Osteoblast (primary cell): ENCODE data around the gene YPEL4. TPM values are rescaled to one million over a fixed set of nuclear protein-coding genes. Genes with fewer than 3 reads are reported as not detected.

Experiments
- DNase-seq: peaks from one replicate; pipeline ENCODE4 v3.0.0; 2011; ENCODE audit warnings: low spot score, mixed read lengths; ENCODE audit not compliant: insufficient read length; ENCODE audit errors: missing footprints
- H2AFZ ChIP-seq: 2 replicates; pipeline ENCODE4 v1.6.0; 2011; ENCODE audit warnings: mild to moderate bottlenecking, low read length
- H3K27ac ChIP-seq: 2 replicates; pipeline ENCODE4 v1.5.1; 2011; ENCODE audit warnings: mild to moderate bottlenecking, low read depth, low read length, moderate library complexity
- H3K27me3 ChIP-seq: 2 replicates; pipeline ENCODE4 v1.6.0; 2012; ENCODE audit warnings: mild to moderate bottlenecking, control low read depth, inconsistent platforms, low read length, moderate library complexity; ENCODE audit not compliant: insufficient read depth
- H3K36me3 ChIP-seq: 2 replicates; pipeline ENCODE4 v1.5.1; 2011; ENCODE audit warnings: mild to moderate bottlenecking, low read length, control low read depth, moderate library complexity; ENCODE audit not compliant: insufficient read depth
- H3K4me1 ChIP-seq: 2 replicates; pipeline ENCODE4 v1.5.1; 2011; ENCODE audit warnings: mild to moderate bottlenecking, low read length, control low read depth, moderate library complexity; ENCODE audit not compliant: insufficient read depth
- H3K4me2 ChIP-seq: 2 replicates; pipeline ENCODE4 v1.6.0; 2011; ENCODE audit warnings: mild to moderate bottlenecking, low read length; ENCODE audit not compliant: insufficient read depth
- H3K4me3 ChIP-seq: fragments of 200-600 bp; sonication (generic); 3 replicates; pipeline ENCODE4 v1.5.1; 2012; ENCODE audit warnings: mild to moderate bottlenecking, low read length, inconsistent platforms; ENCODE audit not compliant: insufficient read depth
- H3K79me2 ChIP-seq: 2 replicates; pipeline ENCODE4 v1.6.0; 2012; ENCODE audit warnings: mild to moderate bottlenecking, low read length, control low read depth, inconsistent platforms; ENCODE audit not compliant: insufficient read depth
- H3K9me3 ChIP-seq: 2 replicates; pipeline ENCODE4 v1.5.1; 2011; ENCODE audit warnings: low read depth, low read length, control low read depth
- H4K20me1 ChIP-seq: 2 replicates; pipeline ENCODE4 v1.6.0; 2012; ENCODE audit warnings: mild to moderate bottlenecking, low read length, control low read depth; ENCODE audit not compliant: insufficient read depth
- total RNA-seq: library from RNA; depleted of rRNA; stranded (reverse); fragments of >200 nt; gene quantifications from 2 replicates; pipeline ENCODE4 v1.2.3, GENCODE V29; 2012
- TF ChIP-seq, protein P1 (sequence below): IDR thresholded peaks from 2 replicates; pipeline ENCODE4 v1.5.1; 2011; ENCODE audit warnings: mild to moderate bottlenecking, low read depth, low read length, moderate library complexity; ENCODE audit errors: extremely low read depth

YPEL4 gene
- total RNA-seq, 1 donor: 0.72 TPM

DNA sequence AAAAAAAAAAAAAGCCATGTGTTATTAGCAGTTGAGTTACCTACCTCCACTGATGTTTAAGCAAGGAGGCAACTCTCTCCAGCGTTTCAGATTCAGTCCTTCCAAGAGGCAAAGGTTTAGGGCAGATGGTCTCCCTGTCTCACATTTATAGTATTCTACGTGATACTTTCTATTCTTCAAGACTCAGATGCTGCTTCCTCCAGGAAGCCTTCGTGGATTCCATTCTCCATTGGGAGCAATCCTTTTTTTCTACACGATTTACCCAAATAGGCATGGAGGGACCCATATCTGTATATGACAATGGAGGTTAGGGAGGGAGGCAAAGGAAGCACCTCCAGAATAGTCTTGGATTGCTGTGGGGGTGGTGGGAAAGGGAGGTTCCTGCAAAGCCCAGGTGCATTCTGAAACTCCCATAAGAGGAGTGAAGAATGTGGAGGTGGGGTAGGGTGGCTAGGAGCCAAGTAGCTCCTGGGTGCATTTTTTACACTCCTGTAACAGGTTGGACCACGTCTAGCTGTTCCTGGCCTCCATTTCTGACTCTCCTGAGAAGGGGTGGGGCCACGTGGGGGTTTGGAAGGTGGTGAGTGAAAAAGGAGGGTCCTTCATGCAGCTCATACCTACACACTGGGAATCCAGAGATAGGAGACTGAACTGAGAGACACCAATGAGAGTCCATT lies 16.2 kb downstream of the YPEL4 start:
- TF ChIP-seq, protein P1, sequence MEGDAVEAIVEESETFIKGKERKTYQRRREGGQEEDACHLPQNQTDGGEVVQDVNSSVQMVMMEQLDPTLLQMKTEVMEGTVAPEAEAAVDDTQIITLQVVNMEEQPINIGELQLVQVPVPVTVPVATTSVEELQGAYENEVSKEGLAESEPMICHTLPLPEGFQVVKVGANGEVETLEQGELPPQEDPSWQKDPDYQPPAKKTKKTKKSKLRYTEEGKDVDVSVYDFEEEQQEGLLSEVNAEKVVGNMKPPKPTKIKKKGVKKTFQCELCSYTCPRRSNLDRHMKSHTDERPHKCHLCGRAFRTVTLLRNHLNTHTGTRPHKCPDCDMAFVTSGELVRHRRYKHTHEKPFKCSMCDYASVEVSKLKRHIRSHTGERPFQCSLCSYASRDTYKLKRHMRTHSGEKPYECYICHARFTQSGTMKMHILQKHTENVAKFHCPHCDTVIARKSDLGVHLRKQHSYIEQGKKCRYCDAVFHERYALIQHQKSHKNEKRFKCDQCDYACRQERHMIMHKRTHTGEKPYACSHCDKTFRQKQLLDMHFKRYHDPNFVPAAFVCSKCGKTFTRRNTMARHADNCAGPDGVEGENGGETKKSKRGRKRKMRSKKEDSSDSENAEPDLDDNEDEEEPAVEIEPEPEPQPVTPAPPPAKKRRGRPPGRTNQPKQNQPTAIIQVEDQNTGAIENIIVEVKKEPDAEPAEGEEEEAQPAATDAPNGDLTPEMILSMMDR: no peak
- H3K27ac ChIP-seq: no peak overlapping the region
- H3K4me1 ChIP-seq: peaks cover 6% of the 10 kb centered on the region
- H3K27me3 ChIP-seq: peaks cover 14% of the 10 kb centered on the region
- H3K9me3 ChIP-seq: no peaks in the 10 kb centered on the region
- peaks cover 4% of the 10 kb centered on the region for H3K79me2 ChIP-seq
- no peak overlapping the region for H2AFZ ChIP-seq
- no peak overlapping the region for H3K4me2 ChIP-seq
- H3K36me3 ChIP-seq: no peaks in the 10 kb centered on the region
- no peak overlapping the region for H3K4me3 ChIP-seq
- no peaks in the 10 kb centered on the region for H4K20me1 ChIP-seq
- DNase-seq: no peak

DNA sequence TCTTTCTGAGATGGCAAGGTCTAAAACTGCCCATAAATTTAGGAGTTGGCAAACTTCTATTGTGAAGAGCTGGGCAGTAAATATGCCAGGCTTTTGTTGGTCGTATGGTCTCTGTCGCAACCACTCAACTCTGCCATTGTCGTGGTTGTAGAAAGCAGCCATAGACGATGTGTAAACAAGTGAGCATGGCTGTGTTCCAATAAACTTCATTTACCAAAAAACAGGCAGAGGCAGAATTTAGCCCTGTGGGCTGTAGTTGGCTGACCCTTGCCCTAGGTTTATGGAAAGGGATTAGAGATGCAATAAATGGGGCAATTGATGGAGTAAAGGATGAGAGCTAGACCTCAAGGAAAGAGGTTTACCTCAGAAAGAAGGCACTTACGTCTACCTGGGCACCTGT lies 17.6 kb downstream of the YPEL4 start:
- no peaks in the 10 kb centered on the region for H3K4me1 ChIP-seq
- peaks cover 14% of the 10 kb centered on the region for H3K27me3 ChIP-seq
- H4K20me1 ChIP-seq: no peaks in the 10 kb centered on the region

GRCh38 chr11:57630171-57630570 lies 19.5 kb downstream of the YPEL4 start:
- DNase-seq: no peak
- Histone ChIP-seq H3K27ac (no peak overlapping the region), H3K9me3 (no peaks in the 10 kb centered on the region), H4K20me1 (no peaks in the 10 kb centered on the region), H3K4me2 (no peak overlapping the region), H2AFZ (no peak overlapping the region), H3K27me3 (peaks cover 13% of the 10 kb centered on the region), H3K4me3 (no peak overlapping the region), H3K4me1 (no peaks in the 10 kb centered on the region), H3K79me2 (no peaks in the 10 kb centered on the region), H3K36me3 (no peaks in the 10 kb centered on the region)
- TF ChIP-seq, protein P1: no peak

More for the DNA sequence above, 17.6 kb downstream of the YPEL4 start:
- Histone ChIP-seq H3K36me3 (no peaks in the 10 kb centered on the region), H3K4me3 (no peak overlapping the region), H2AFZ (no peak overlapping the region), H3K27ac (no peak overlapping the region), H3K4me2 (no peak overlapping the region), H3K9me3 (no peaks in the 10 kb centered on the region), H3K79me2 (no peaks in the 10 kb centered on the region)
- TF ChIP-seq, protein P1: no peak
- no peak for DNase-seq

- TF ChIP-seq, protein P1: no peak
- no peaks in the 10 kb centered on the region for H3K79me2 ChIP-seq
- H2AFZ ChIP-seq: no peak overlapping the region
- DNase-seq: no peak
- no peaks in the 10 kb centered on the region for H4K20me1 ChIP-seq
- H3K4me3 ChIP-seq: no peak overlapping the region
- H3K36me3 ChIP-seq: no peaks in the 10 kb centered on the region
- no peak overlapping the region for H3K4me2 ChIP-seq
- no peak overlapping the region for H3K27ac ChIP-seq
- no peaks in the 10 kb centered on the region for H3K4me1 ChIP-seq
- no peaks in the 10 kb centered on the region for H3K9me3 ChIP-seq
- H3K27me3 ChIP-seq: peaks cover 4% of the 10 kb centered on the region
Measured at GRCh38 chr11:57626895-57627294, 22.8 kb downstream of the YPEL4 start.
